Fibroblast of the aortic adventitia (primary cell): ENCODE data around the gene USH1G. TPM values are rescaled to one million over a fixed set of nuclear protein-coding genes. Genes with fewer than 3 reads are reported as not detected.

Source experiments
- DNase-seq: peaks from one replicate; pipeline ENCODE4 v3.0.0-alpha.2; 2010; ENCODE audit warnings: low read depth
- H3K4me3 ChIP-seq: 2 replicates; pipeline ENCODE4 v1.5.1; 2011; ENCODE audit warnings: low read depth, mild to moderate bottlenecking, control low read depth, low read length, moderate library complexity
- CTCF ChIP-seq: IDR thresholded peaks from 2 replicates; pipeline ENCODE4 v1.5.1; 2011; ENCODE audit warnings: mild to moderate bottlenecking, low read length, control low read depth, inconsistent platforms; ENCODE audit not compliant: insufficient read depth
- total RNA-seq: library from RNA; depleted of rRNA; stranded (reverse); fragments of >200 nt; gene quantifications from 2 replicates; pipeline ENCODE4 v1.2.3, GENCODE V29; 2012; ENCODE audit warnings: low replicate concordance

Gene USH1G
- total RNA-seq, 1 donor, result not detected

GRCh38 chr17:74953134-74953687 lies 30.2 kb upstream of the USH1G start:
- TF ChIP-seq CTCF, result no peak
- H3K4me3 ChIP-seq, result no peak overlapping the region
- DNase-seq, result no peak

GRCh38 chr17:74952431-74953133 lies 29.5 kb upstream of the USH1G start:
- no peak for TF ChIP-seq CTCF
- no peak overlapping the region for H3K4me3 ChIP-seq
- DNase-seq, result no peak

- no peak for DNase-seq
- TF ChIP-seq CTCF, result no peak
- H3K4me3 ChIP-seq, result no peak overlapping the region
These were observed 28.8 kb upstream of the USH1G start for GRCh38 chr17:74951680-74952421.

GRCh38 chr17:74951065-74951464 lies 28.0 kb upstream of the USH1G start:
- H3K4me3 ChIP-seq, result no peak overlapping the region
- no peak for TF ChIP-seq CTCF
- no peak for DNase-seq

GRCh38 chr17:74950207-74950606 lies 27.2 kb upstream of the USH1G start:
- no peak overlapping the region for H3K4me3 ChIP-seq
- no peak for TF ChIP-seq CTCF
- no peak for DNase-seq

GRCh38 chr17:74949455-74950115 lies 26.5 kb upstream of the USH1G start:
- no peak overlapping the region for H3K4me3 ChIP-seq
- no peak for DNase-seq
- TF ChIP-seq CTCF, result no peak
